Panc1 (cell line): ENCODE data around the gene MRRF.

ENCODE experiments used
- SIN3A ChIP-seq: IDR thresholded peaks from 2 replicates; pipeline ENCODE4 v1.6.1; 2012; ENCODE audit warnings: low read depth, mild to moderate bottlenecking, low read length, moderate library complexity, borderline replicate concordance; ENCODE audit not compliant: insufficient read depth
- TF ChIP-seq, protein P1 (sequence below): fragments of 450-650 bp; IDR thresholded peaks from 2 replicates; pipeline ENCODE4 v1.5.1; 2017; ENCODE audit warnings: mild to moderate bottlenecking

DNA sequence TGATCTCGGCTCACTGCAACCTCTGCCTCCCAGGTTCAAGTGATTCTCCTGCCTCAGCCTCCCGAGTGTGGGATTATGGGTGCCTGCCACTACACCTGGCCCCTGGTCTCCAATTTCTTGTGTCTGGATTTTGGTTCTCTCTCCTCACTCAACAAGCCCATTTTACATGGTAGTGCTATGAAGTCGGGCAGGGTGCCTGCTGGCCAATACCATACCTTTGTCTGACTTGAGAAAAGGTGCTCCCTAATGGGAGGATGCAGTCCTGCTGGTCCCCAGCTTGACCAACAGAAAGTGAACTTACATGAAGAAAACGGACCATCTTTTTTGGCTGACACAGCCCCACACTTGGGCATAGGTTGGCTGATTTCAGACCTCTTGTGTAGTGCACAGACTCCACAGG, 84.5 kb downstream of the MRRF start:
- TF ChIP-seq, protein P1, sequence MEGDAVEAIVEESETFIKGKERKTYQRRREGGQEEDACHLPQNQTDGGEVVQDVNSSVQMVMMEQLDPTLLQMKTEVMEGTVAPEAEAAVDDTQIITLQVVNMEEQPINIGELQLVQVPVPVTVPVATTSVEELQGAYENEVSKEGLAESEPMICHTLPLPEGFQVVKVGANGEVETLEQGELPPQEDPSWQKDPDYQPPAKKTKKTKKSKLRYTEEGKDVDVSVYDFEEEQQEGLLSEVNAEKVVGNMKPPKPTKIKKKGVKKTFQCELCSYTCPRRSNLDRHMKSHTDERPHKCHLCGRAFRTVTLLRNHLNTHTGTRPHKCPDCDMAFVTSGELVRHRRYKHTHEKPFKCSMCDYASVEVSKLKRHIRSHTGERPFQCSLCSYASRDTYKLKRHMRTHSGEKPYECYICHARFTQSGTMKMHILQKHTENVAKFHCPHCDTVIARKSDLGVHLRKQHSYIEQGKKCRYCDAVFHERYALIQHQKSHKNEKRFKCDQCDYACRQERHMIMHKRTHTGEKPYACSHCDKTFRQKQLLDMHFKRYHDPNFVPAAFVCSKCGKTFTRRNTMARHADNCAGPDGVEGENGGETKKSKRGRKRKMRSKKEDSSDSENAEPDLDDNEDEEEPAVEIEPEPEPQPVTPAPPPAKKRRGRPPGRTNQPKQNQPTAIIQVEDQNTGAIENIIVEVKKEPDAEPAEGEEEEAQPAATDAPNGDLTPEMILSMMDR: no peak
- no peak for TF ChIP-seq SIN3A
